HCT116 (cell line): ENCODE data around the gene RAET1G. TPM values are rescaled to one million over a fixed set of nuclear protein-coding genes. Genes with fewer than 3 reads are reported as not detected.

Source experiments
- ATAC-seq: fragments of 200-7000 bp; cut with Tn5 transposase; 2 replicates; pipeline ENCODE4 v1.9.1; 2020; ENCODE audit warnings: mild to moderate bottlenecking, moderate library complexity
- BruUV-seq: library from RNA; stranded (reverse); fragments of 400-500 nt; replicated peaks from 2 replicates; lab custom pipeline; 2021; lab: Mats Ljungman, UMichigan
- CTCF ChIA-PET: fragments of 300-600 bp; sonication (Branson Sonifier 250); formaldehyde crosslinking; loops from one replicate; lab custom pipeline; 2021; ENCODE audit warnings: antibody characterized with exemption; lab: Charles Lee
- POLR2A ChIA-PET: fragments of 300-600, 350-600 bp; sonication (Branson Sonifier 250); formaldehyde crosslinking; loops from one replicate; lab custom pipeline; 2021; ENCODE audit warnings: antibody characterized with exemption; lab: Charles Lee
- RAD21 ChIA-PET, 2 experiments: fragments of 300-600 bp; sonication (Branson Sonifier 250); formaldehyde crosslinking; loops; one replicate each; lab custom pipeline; 2023; ENCODE audit warnings: low total read pairs in 2 of 2; ENCODE audit not compliant: uncharacterized antibody in 2 of 2, unreplicated experiment in 2 of 2, low non-redundant PET in 1 of 2; lab: Charles Lee
- DNase-seq: peaks from one replicate; pipeline ENCODE4 v3.0.0-alpha.2; 2010; ENCODE audit warnings: low read depth, low spot score
- H2AFZ ChIP-seq: fragments of 200-600 bp; shearing (Covaris generic), sonication (generic); 2 replicates; pipeline ENCODE4 v1.6.1; 2017; ENCODE audit warnings: low read depth, mixed run types, mixed read lengths, antibody characterized with exemption, low read length; ENCODE audit not compliant: poor library complexity, severe bottlenecking
- H3K27ac ChIP-seq: 2 replicates; pipeline ENCODE4 v1.5.1; 2012; ENCODE audit warnings: low read depth, low read length
- H3K27me3 ChIP-seq: fragments of 200-600 bp; sonication (generic); 2 replicates; pipeline ENCODE4 v1.6.1; 2016; ENCODE audit warnings: mixed run types, low read length, mixed read lengths; ENCODE audit not compliant: insufficient read depth
- H3K36me3 ChIP-seq, 2 experiments: fragments of 200-500 bp in 1 of 2; fragments of 200-600 bp in 1 of 2; sonication (Bioruptor generic) in 1 of 2; sonication (generic) in 1 of 2; 2 replicates each; pipeline versions ENCODE4 v1.5.1 to v1.6.1; 2014 to 2016; ENCODE audit warnings: low read length in 2 of 2, inconsistent platforms in 1 of 2, mixed read lengths in 1 of 2, mixed run types in 1 of 2; ENCODE audit not compliant: insufficient read depth in 2 of 2, control insufficient read depth in 1 of 2
- H3K4me1 ChIP-seq, 2 experiments: fragments of 200-600 bp in 1 of 2; sonication (generic) in 1 of 2; 2 replicates each; pipeline versions ENCODE4 v1.5.1 to v1.6.1; 2012 to 2017; ENCODE audit warnings: low read length in 2 of 2, inconsistent platforms in 1 of 2, mild to moderate bottlenecking in 1 of 2, mixed read lengths in 1 of 2, mixed run types in 1 of 2, moderate library complexity in 1 of 2; ENCODE audit not compliant: insufficient read depth in 2 of 2, control insufficient read depth in 1 of 2
- H3K4me2 ChIP-seq: fragments of 200-600 bp; sonication (generic); 2 replicates; pipeline ENCODE4 v1.6.1; 2017; ENCODE audit warnings: mixed run types, low read length, mixed read lengths
- H3K4me3 ChIP-seq, 2 experiments: fragments of 200-600 bp in 1 of 2; sonication (generic) in 1 of 2; replicated peaks in 1 of 2; 2 replicates each; pipeline ENCODE4 v1.5.1; 2011 to 2016; ENCODE audit warnings: low read length in 2 of 2, control low read depth in 1 of 2, low read depth in 1 of 2, mild to moderate bottlenecking in 1 of 2, mixed read lengths in 1 of 2, mixed run types in 1 of 2
- H3K79me2 ChIP-seq: fragments of 200-600 bp; sonication (generic); 2 replicates; pipeline ENCODE4 v1.6.1; 2017; ENCODE audit warnings: mild to moderate bottlenecking, mixed run types, low read length, moderate library complexity, mixed read lengths; ENCODE audit not compliant: insufficient read depth
- H3K9ac ChIP-seq: fragments of 200-600 bp; sonication (generic); 2 replicates; pipeline ENCODE4 v1.6.1; 2016; ENCODE audit warnings: low read length, mixed read lengths
- H3K9me2 ChIP-seq: fragments of 200-600 bp; sonication (generic), shearing (Covaris generic); 2 replicates; pipeline ENCODE4 v1.6.1; 2017; ENCODE audit warnings: mixed run types, mild to moderate bottlenecking, moderate library complexity; ENCODE audit not compliant: insufficient read depth
- H3K9me3 ChIP-seq, 2 experiments: fragments of 200-500 bp in 1 of 2; fragments of 200-600 bp in 1 of 2; sonication (Bioruptor generic) in 1 of 2; sonication (generic) in 1 of 2; 2 replicates each; pipeline ENCODE4 v1.6.1; 2014 to 2017; ENCODE audit warnings: low read length in 2 of 2, mixed read lengths in 2 of 2, inconsistent platforms in 1 of 2, low read depth in 1 of 2, mild to moderate bottlenecking in 1 of 2, mixed run types in 1 of 2, moderate library complexity in 1 of 2; ENCODE audit not compliant: control insufficient read depth in 1 of 2, insufficient read depth in 1 of 2
- H4K20me1 ChIP-seq: fragments of 200-600 bp; sonication (generic), shearing (Covaris generic); 2 replicates; pipeline ENCODE4 v1.6.1; 2017; ENCODE audit warnings: mixed run types, mild to moderate bottlenecking, moderate library complexity; ENCODE audit not compliant: insufficient read depth
- CBX3 ChIP-seq: IDR thresholded peaks from 2 replicates; pipeline ENCODE4 v1.6.1; 2012; ENCODE audit warnings: low read depth
- CEBPB ChIP-seq: IDR thresholded peaks from 2 replicates; pipeline ENCODE4 v1.6.1; 2012; ENCODE audit warnings: low read depth
- CTCF ChIP-seq, 3 experiments: fragments of 200-600 bp in 1 of 3; sonication (generic) in 1 of 3; IDR thresholded peaks in 2 of 3; conservative IDR thresholded peaks in 1 of 3; 2 replicates each; pipeline ENCODE4 v1.5.1; 2012 to 2017; ENCODE audit warnings: low read depth in 2 of 3, low read length in 2 of 3, antibody characterized with exemption in 1 of 3, borderline replicate concordance in 1 of 3, control low read depth in 1 of 3, mild to moderate bottlenecking in 1 of 3, mixed read lengths in 1 of 3, mixed run types in 1 of 3, moderate library complexity in 1 of 3; ENCODE audit not compliant: insufficient read depth in 1 of 3
- EGR1 ChIP-seq: IDR thresholded peaks from 2 replicates; pipeline ENCODE4 v1.6.1; 2012; ENCODE audit warnings: low read depth
- ELF1 ChIP-seq: IDR thresholded peaks from 2 replicates; pipeline ENCODE4 v1.6.1; 2012; ENCODE audit warnings: low read depth, borderline replicate concordance
- EZH2 ChIP-seq: fragments of 200-600 bp; sonication (generic); IDR thresholded peaks from 2 replicates; pipeline ENCODE4 v1.6.1; 2017; ENCODE audit warnings: antibody characterized with exemption, mixed run types
- EZH2phosphoT487 ChIP-seq: fragments of 200-600 bp; IDR thresholded peaks from 2 replicates; pipeline ENCODE4 v1.6.1; 2018; ENCODE audit warnings: antibody characterized with exemption, borderline replicate concordance
- FOSL1 ChIP-seq: IDR thresholded peaks from 2 replicates; pipeline ENCODE4 v1.6.1; 2012; ENCODE audit warnings: low read depth
- MAX ChIP-seq: IDR thresholded peaks from 2 replicates; pipeline ENCODE4 v1.6.1; 2012
- POLR2A ChIP-seq: IDR thresholded peaks from 2 replicates; pipeline ENCODE4 v1.7.0; 2011; ENCODE audit warnings: borderline replicate concordance; ENCODE audit not compliant: insufficient read depth, insufficient read length; ENCODE audit errors: extremely low read depth
- POLR2AphosphoS5 ChIP-seq: IDR thresholded peaks from 2 replicates; pipeline ENCODE4 v1.6.1; 2011; ENCODE audit warnings: mild to moderate bottlenecking, low read depth, low read length, moderate library complexity
- RAD21 ChIP-seq: IDR thresholded peaks from 2 replicates; pipeline ENCODE4 v1.6.1; 2012; ENCODE audit warnings: low read depth, mild to moderate bottlenecking
- REST ChIP-seq: IDR thresholded peaks from 2 replicates; pipeline ENCODE4 v1.6.1; 2012; ENCODE audit warnings: low read depth
- SIN3A ChIP-seq: IDR thresholded peaks from 2 replicates; pipeline ENCODE4 v1.6.1; 2012; ENCODE audit warnings: low read depth
- SP1 ChIP-seq: IDR thresholded peaks from 2 replicates; pipeline ENCODE4 v1.6.1; 2012; ENCODE audit warnings: low read depth
- SRF ChIP-seq: IDR thresholded peaks from 2 replicates; pipeline ENCODE4 v1.6.1; 2012; ENCODE audit warnings: low read depth
- TCF7L2 ChIP-seq: IDR thresholded peaks from 2 replicates; pipeline ENCODE4 v1.7.0; 2011; ENCODE audit warnings: borderline replicate concordance, inconsistent platforms; ENCODE audit not compliant: insufficient read depth, insufficient read length; ENCODE audit errors: extremely low read depth
- YY1 ChIP-seq: IDR thresholded peaks from 2 replicates; pipeline ENCODE4 v1.6.1; 2011; ENCODE audit warnings: low read length, low read depth, moderate library complexity, mild to moderate bottlenecking; ENCODE audit not compliant: insufficient replicate concordance; ENCODE audit errors: extremely low read depth
- ZBTB33 ChIP-seq: IDR thresholded peaks from 2 replicates; pipeline ENCODE4 v1.6.1; 2011; ENCODE audit warnings: mild to moderate bottlenecking, low read length, moderate library complexity; ENCODE audit not compliant: insufficient replicate concordance; ENCODE audit errors: extremely low read depth
- ZFX ChIP-seq: fragments of 450-650 bp; IDR thresholded peaks from 2 replicates; pipeline ENCODE4 v1.6.1; 2017
- intact Hi-C: fragments of 100-400 bp; cut with micrococcal nuclease; formaldehyde crosslinking; loops from 2 replicates; pipeline ENCODE4 v1.10.0; 2022
- total RNA-seq: library from RNA; stranded (reverse); gene quantifications from one replicate; pipeline ENCODE4 v1.2.1, GENCODE V29; 2021; ENCODE audit not compliant: unreplicated experiment

RAET1G gene
- total RNA-seq, 1 experiment from 2014 or later: 0.37 TPM

GRCh38 chr6:149888659-149889058 lies 34.3 kb downstream of the RAET1G start:
- no TSS peak for BruUV-seq
- ATAC-seq: no peak
- H4K20me1 ChIP-seq: no peaks in the 10 kb centered on the region
- ChIA-PET POLR2A (no interaction called here), CTCF (no interaction called here), RAD21 (no interaction called here)
- H3K9ac ChIP-seq: no peak overlapping the region
- H3K4me1 ChIP-seq: peaks cover 10 to 32% of the 10 kb centered on the region in 2 experiments
- H3K9me2 ChIP-seq: no peaks in the 10 kb centered on the region
- H3K9me3 ChIP-seq: no peaks in the 10 kb centered on the region
- no peak overlapping the region for H3K4me3 ChIP-seq
- H2AFZ ChIP-seq: no peak overlapping the region
- no peak overlapping the region for H3K4me2 ChIP-seq
- H3K27ac ChIP-seq: no peak overlapping the region
- no peaks in the 10 kb centered on the region for H3K79me2 ChIP-seq
- DNase-seq: no peak
- TF ChIP-seq EZH2phosphoT487 (no peak), REST (no peak), POLR2AphosphoS5 (no peak), ZBTB33 (no peak), YY1 (no peak), POLR2A (no peak), FOSL1 (no peak), SP1 (no peak), ZFX (no peak), SIN3A (no peak), CEBPB (no peak), ELF1 (no peak), CBX3 (no peak), RAD21 (no peak), CTCF (IDR thresholded peaks at IDR 0.05 in 2 of 3, conservative IDR thresholded peaks at IDR 0.05 in 1 of 3; ENCODE audit: borderline replicate concordance in 1 of 3, insufficient read depth in 1 of 3, low read depth in 2 of 3, low read length in 2 of 3) (no peak), EZH2 (no peak), EGR1 (no peak), MAX (no peak), TCF7L2 (no peak), SRF (no peak)
- H3K36me3 ChIP-seq: no peaks in the 10 kb centered on the region
- intact Hi-C loops: no loop called here
- no peaks in the 10 kb centered on the region for H3K27me3 ChIP-seq
